Stomach smooth muscle (tissue), 2 donors: ENCODE data around the gene PALLD.

Experiments used
- H3K27ac ChIP-seq: one replicate; pipeline ENCODE4 v1.7.0; 2013; ENCODE audit warnings: mild to moderate bottlenecking, low read length, inconsistent platforms
- H3K27me3 ChIP-seq, 2 donors: one replicate each; pipeline ENCODE4 v1.7.0; 2013; ENCODE audit warnings: low read length in 2 of 2; ENCODE audit not compliant: insufficient read depth in 2 of 2, control insufficient read depth in 1 of 2
- H3K36me3 ChIP-seq, 2 donors: one replicate each; pipeline ENCODE4 v1.7.0; 2013; ENCODE audit warnings: low read length in 2 of 2; ENCODE audit not compliant: control insufficient read depth in 2 of 2, insufficient read depth in 2 of 2
- H3K4me1 ChIP-seq: one replicate; pipeline ENCODE4 v1.7.0; 2013; ENCODE audit warnings: low read length; ENCODE audit not compliant: control insufficient read depth, insufficient read depth
- H3K4me3 ChIP-seq, 2 donors: one replicate each; pipeline ENCODE4 v1.7.0; 2013; ENCODE audit warnings: low read length in 2 of 2
- H3K9ac ChIP-seq, 2 donors: one replicate each; pipeline ENCODE4 v1.7.0; 2013; ENCODE audit warnings: low read length in 2 of 2, mild to moderate bottlenecking in 1 of 2
- H3K9me3 ChIP-seq, 2 donors: one replicate each; pipeline ENCODE4 v1.7.0; 2013; ENCODE audit warnings: low read length in 2 of 2; ENCODE audit not compliant: control insufficient read depth in 2 of 2
- donor health status: healthy.
- donor health status: Pancreatic carcinoma.

PALLD gene

DNA sequence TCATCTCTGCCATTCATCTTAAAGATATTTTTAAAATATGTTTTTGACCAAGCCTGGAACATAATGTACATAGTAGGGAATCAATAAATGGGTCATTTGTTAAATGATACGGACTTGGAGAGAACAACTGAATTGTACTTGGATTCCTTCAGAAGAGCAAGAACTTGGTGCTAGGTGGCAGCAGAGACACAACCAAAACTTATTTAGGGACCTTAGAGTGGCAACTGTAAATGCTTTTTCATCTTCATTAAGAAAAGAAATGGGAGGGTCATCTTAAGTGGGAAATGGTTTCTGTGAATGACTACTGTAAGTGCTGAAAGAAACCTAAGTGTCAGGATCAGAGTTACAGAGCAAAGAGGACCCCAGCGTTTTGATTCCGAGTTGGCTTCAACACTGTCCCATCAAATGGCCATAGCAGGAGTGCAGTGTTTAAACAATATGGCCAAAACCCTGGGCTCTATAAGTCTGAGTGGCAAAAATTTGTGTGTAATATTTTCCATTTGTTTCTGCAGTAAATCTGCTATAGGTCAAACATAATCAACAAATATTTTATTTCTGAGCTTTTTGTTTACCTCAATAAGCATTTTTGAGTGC, 213.6 kb downstream of the PALLD start:
- no peak overlapping the region for H3K9ac ChIP-seq
- H3K4me1 ChIP-seq, result peaks cover 16% of the 10 kb centered on the region
- no peak overlapping the region for H3K4me3 ChIP-seq
- H3K27ac ChIP-seq, result peak overlapping the region; percentile 73
- no peaks in the 10 kb centered on the region for H3K36me3 ChIP-seq
- H3K27me3 ChIP-seq, result no peaks in the 10 kb centered on the region
- H3K9me3 ChIP-seq, result no peaks in the 10 kb centered on the region

DNA sequence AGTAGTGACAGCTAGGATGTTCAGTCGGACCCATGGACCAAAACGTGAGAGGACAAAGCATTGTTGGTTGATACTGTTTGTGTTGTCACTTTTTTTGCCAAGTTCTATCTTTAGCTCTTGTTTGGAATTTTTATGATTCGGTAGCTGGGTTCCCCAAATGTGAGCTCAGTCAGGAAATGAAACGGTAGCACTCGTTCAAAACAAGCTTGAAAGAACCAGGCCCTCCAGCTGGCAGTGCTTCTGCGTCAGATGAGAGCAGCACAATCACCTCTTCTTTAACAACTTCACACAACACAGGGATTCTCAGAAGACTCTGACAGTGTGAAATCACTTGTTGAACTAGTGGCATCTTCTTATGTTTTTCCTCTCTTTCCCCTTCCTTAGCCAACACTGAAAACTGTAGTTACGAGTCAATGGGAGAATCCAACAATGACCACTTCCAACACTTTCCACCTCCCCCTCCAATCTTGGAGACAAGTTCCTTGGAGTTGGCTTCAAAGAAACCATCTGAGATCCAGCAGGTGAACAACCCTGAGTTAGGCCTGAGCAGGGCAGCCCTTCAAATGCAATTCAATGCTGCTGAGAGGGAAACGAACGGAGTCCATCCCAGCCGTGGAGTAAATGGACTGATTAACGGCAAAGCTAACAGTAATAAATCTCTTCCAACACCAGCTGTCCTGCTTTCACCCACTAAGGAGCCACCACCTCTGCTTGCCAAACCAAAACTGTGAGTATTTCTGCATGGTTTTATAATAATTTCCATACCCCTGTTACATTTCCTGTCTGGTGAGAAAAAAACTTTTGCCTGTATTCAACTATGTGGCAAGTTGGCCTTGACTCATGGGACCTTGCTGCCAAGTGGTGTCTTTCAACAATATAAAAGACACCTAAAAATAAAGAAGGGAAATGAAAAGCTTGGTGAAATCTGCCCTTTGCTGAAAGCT, 214.6 kb downstream of the PALLD start:
- peak overlapping the region; percentile 15 to 40 for H3K4me3 ChIP-seq
- H3K4me1 ChIP-seq, result peaks cover 16% of the 10 kb centered on the region
- no peaks in the 10 kb centered on the region for H3K27me3 ChIP-seq
- no peaks in the 10 kb centered on the region for H3K9me3 ChIP-seq
- H3K27ac ChIP-seq, result peak overlapping the region; percentile 73
- H3K36me3 ChIP-seq, result no peaks in the 10 kb centered on the region
- H3K9ac ChIP-seq, result peak overlapping the region in 1 of 2 donors; percentile 5

DNA sequence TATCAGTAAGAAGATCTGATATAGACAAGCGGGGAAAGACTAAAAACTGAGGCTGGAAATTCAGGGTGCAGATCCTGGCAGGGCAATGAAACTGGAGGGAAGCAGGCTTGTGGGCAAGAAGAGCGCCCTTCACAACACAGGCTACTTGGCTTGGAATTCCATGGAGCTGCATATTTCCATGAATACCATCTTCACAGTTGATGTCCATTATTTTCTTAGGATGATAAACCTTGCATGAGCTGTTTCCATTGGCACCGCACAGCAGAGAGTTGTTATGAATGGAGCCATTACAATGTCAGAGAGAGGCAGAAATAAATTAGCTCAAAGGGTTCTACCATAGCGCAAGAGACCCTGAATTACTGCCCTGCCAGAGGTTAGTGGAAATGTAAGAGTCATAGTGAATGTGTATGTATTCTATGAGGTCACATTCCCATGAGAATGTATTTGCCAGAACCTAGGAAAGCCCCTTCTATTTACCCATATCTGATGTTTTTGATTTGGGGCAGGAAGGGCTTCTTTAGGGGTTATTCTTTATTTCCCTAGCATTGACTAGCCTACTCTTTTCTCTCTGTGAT, 215.6 kb downstream of the PALLD start:
- no peak overlapping the region for H3K4me3 ChIP-seq
- H3K27me3 ChIP-seq, result no peaks in the 10 kb centered on the region
- H3K36me3 ChIP-seq, result no peaks in the 10 kb centered on the region
- no peaks in the 10 kb centered on the region for H3K9me3 ChIP-seq
- no peak overlapping the region for H3K9ac ChIP-seq
- peak overlapping the region; percentile 73 for H3K27ac ChIP-seq
- H3K4me1 ChIP-seq, result peaks cover 16% of the 10 kb centered on the region

DNA sequence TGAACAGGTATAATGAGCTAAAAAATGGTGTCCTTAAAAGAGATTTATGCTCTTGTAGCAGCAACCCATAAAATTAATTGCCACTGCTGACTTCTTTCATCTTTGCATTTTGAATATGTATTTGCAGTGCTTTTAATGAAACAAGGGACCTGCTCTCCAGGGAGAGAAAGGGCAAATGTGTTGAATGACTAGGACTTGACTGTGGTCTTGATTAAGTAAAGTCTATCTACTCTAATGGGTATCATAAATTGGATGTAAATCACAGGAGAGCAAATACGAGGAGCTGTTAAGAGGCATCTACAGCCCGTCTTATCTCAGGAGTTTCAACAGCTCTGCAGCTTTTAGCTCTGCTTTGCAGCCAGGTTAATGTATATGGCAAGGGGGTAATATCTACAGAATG, 216.4 kb downstream of the PALLD start:
- Histone ChIP-seq H3K27me3 (no peaks in the 10 kb centered on the region), H3K9ac (no peak overlapping the region), H3K9me3 (no peaks in the 10 kb centered on the region), H3K36me3 (no peaks in the 10 kb centered on the region), H3K27ac (no peak overlapping the region), H3K4me3 (no peak overlapping the region), H3K4me1 (peaks cover 16% of the 10 kb centered on the region)

DNA sequence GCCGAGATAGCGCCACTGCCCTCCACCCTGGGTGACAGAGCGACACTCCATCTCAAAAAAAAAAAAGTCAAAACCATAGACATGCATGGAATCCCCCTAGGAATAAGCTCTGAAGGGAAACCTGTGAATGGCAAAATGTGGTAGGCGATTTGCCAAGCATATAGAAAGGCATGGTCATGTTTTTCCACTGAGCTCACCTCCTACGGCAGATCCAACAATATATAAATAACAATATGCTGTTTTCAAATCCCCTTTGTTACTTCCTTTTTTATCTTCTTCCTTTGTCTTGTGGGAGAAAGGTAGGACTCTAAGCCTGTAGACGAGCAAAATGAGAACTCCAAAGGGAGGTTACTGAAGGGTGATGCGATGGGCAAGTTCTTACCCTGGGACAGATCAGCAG, 219.0 kb downstream of the PALLD start:
- H3K4me3 ChIP-seq, result no peak overlapping the region
- peaks cover 11% of the 10 kb centered on the region for H3K4me1 ChIP-seq
- H3K27me3 ChIP-seq, result no peaks in the 10 kb centered on the region
- H3K9ac ChIP-seq, result no peak overlapping the region
- no peaks in the 10 kb centered on the region for H3K9me3 ChIP-seq
- no peaks in the 10 kb centered on the region for H3K36me3 ChIP-seq
- peak overlapping the region; percentile 49 for H3K27ac ChIP-seq

DNA sequence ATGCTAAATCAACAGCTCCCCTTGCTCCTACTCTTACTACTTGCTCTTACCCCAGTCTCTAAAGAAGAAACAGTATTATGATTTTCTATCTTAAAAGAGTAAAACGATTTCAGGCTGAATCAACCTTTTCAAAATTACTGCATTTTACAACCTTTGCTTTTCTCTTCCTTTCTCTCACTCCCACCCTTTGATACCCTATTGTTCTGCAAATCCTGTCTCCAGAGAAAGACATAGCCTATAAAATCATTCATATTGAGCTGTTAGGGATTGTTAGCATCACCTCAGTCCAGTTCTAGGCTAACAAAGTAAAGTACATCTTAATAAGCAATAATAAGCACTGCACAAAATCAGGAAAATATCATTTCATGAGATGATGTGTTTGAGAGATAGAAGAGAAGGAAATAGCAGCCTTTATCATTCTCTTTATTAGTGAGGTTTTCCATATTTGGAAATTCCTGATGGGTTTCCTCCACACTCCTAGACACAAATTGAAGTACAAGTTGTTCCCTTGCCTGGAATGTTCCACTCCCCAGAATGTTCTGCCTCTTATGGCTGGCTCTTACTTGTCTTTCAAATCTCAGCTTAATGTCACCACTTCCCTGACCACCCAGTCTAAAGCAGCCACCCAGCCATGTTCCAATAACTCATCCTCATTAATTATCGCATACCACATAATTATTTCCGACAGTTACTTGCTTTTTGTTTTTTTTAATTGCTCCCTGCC, 219.7 kb downstream of the PALLD start:
- no peak overlapping the region for H3K4me3 ChIP-seq
- H3K27ac ChIP-seq, result peak overlapping the region; percentile 49
- H3K27me3 ChIP-seq, result no peaks in the 10 kb centered on the region
- peaks cover 7% of the 10 kb centered on the region for H3K4me1 ChIP-seq
- no peak overlapping the region for H3K9ac ChIP-seq
- H3K9me3 ChIP-seq, result no peaks in the 10 kb centered on the region
- H3K36me3 ChIP-seq, result no peaks in the 10 kb centered on the region

DNA sequence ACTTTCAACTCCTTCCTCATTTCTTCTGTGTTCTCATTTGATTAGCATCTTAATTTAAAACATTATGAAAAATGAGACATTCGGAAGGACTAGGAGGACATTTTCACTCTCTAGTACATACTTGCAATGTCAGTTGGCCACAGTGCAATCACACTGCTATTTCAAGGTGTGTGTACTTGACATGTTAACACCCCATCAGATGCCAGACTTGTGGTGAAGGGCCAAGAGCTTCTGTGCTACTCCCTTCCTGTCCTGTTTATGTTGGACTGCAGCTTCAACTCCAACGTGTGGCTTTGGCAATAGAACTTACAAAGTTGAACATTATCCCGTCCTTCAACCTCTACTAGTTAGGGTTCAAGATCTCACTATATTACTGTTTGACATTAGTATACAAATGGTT, 221.0 kb downstream of the PALLD start:
- Histone ChIP-seq H3K4me3 (no peak overlapping the region), H3K27ac (peak overlapping the region; percentile 46), H3K9me3 (no peaks in the 10 kb centered on the region), H3K9ac (no peak overlapping the region), H3K27me3 (no peaks in the 10 kb centered on the region), H3K36me3 (no peaks in the 10 kb centered on the region), H3K4me1 (no peaks in the 10 kb centered on the region)

DNA sequence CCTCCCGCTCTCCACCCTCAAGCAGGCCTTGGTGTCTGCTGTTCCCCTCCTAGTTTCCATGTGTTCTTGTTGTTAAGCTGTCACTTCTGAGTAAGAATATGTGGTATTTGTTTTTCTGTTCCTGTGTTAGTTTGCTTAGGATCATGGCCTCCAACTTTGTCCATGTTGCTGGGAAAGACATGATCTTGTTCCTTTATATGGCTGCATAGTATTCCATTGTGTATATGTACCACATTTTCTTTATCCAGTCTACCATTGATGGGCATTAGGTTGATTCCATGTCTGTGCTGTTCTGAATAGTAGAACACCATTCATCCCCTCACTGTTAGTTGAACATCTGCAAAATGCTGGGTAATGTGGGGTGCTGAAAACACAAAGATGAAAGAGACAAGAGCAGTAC, 222.9 kb downstream of the PALLD start:
- Histone ChIP-seq H3K4me1 (no peaks in the 10 kb centered on the region), H3K9ac (no peak overlapping the region), H3K27me3 (no peaks in the 10 kb centered on the region), H3K9me3 (no peaks in the 10 kb centered on the region), H3K36me3 (no peaks in the 10 kb centered on the region), H3K4me3 (no peak overlapping the region), H3K27ac (no peak overlapping the region)

DNA sequence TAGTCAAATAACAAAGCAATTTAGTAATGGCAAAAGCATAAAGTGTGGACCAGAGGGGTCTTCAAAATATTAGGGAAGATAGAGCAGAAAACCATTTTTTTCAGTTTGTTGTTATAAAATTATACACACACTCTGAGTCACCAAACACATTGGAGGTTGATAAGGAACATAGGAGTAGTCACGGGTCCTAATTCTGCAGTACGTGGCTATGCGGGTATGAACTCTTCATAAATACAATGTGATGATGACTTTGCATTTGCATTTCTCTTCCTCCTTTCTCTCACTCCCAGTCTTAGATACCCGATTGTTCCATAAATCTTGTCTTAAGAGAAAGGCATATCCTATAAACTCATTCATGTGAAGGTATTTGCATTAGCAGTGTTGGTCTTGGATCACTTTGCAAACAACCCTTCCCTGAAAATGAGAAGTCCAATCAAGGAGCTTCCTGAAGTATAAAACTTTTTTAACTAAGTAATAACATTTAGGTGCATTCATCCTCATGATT, 223.6 kb downstream of the PALLD start:
- H3K27ac ChIP-seq, result no peak overlapping the region
- no peaks in the 10 kb centered on the region for H3K36me3 ChIP-seq
- H3K9me3 ChIP-seq, result no peaks in the 10 kb centered on the region
- H3K9ac ChIP-seq, result no peak overlapping the region
- no peaks in the 10 kb centered on the region for H3K27me3 ChIP-seq
- H3K4me3 ChIP-seq, result no peak overlapping the region
- H3K4me1 ChIP-seq, result no peaks in the 10 kb centered on the region

DNA sequence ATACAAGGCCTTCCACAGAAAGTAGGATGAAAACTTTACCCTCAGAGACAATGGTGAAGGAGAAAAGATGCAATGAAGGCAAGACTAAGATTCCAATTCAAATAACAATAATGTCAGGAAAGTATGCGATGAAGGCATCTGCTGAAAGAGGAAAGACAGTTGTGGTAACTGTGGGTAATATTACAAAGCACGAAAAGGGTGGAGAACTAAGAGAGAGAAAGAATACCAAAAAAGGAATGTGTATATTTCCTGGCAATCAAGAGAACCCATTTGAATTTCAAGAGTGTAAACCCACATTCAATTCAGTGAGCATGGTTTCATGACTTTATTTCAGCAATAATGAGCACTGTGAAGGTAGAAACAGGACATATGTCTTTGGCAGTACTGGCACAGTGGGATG, 225.5 kb downstream of the PALLD start:
- H3K4me1 ChIP-seq, result no peaks in the 10 kb centered on the region
- H3K36me3 ChIP-seq, result no peaks in the 10 kb centered on the region
- H3K27ac ChIP-seq, result no peak overlapping the region
- H3K9me3 ChIP-seq, result no peaks in the 10 kb centered on the region
- no peak overlapping the region for H3K9ac ChIP-seq
- no peaks in the 10 kb centered on the region for H3K27me3 ChIP-seq
- no peak overlapping the region for H3K4me3 ChIP-seq
